ENCODE data around the gene HSD17B11. TPM values are rescaled to one million over a fixed set of nuclear protein-coding genes. Genes with fewer than 3 reads are reported as not detected.
"Not testable (repeated sequence)": the region's sequence is repeated elsewhere in the genome, so short reads cannot be mapped to it uniquely, and the experiment has no call there.

Gene HSD17B11
- total RNA-seq, 1 donor from 2014 or later = 11.0 TPM

DNA sequence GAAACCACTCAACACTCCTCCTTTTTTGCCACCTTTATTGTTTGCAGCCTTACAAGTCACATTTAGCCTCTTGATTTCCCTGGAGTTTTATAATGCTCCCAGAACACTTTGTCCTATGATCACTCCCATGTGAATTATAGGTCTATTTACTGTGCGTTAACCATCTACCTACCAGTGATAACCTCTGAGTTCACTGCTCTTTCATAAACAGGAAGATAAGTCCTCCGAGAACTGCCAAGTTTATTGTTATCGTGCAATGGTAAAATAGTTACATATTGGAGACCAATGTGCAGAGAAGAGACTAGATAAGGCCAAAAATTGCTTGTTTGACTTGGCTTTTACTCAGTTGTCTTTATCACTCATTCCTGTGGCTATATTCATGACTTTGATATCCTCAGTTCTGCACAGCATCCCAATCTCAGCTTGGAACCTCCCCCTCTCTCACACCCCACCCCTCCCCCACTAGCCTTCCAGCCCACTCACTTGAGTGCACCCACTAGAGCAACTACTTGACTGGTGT lies 18.5 kb upstream of the HSD17B11 start:
- intact Hi-C loops (cut with DNase I) = no loop called here
- no peak for DNase-seq (ENCODE audit: low spot score)

DNA sequence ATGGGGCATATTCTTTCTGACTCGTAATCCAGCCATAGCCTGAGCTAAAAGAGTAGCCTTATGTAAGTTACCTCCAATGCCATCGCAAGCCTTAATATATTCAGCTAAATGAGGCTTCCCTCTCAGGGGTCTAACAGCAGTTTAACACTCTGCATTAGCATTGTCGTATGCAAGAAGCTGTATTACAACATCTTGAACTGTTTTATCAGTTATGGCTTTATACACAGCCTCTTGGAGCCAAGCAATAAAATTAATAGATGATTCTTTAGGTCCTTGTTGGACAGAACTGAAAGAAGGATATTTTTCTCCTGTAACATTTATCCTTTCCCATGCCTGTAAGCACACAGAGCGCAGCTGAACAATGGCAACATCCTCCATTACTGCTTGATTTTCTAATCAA lies 15.9 kb upstream of the HSD17B11 start:
- intact Hi-C loops (cut with DNase I); DNase-seq (ENCODE audit: low spot score): not testable (repeated sequence)

DNA sequence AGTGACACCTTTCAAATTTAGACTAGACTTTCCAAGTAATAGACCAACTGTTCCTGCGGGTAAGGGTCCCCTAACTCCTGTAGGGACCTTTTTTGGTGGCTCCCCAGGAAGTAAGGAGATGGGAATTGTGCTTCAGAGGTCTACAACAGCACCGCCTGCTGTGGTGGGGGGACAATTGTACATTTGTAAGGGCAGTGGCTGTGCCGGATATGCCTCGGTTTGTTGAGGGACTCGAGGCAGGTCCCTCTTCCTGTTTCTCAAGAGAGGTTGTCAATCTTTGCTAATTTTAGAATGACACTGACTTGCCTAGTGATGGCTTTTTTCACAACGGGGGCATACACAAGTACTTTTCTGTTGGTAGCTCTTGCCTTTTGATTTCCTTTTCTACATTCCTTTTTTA lies 15.5 kb upstream of the HSD17B11 start:
- no peak for DNase-seq (ENCODE audit: low spot score)
- intact Hi-C loops (cut with DNase I) = no loop called here

DNA sequence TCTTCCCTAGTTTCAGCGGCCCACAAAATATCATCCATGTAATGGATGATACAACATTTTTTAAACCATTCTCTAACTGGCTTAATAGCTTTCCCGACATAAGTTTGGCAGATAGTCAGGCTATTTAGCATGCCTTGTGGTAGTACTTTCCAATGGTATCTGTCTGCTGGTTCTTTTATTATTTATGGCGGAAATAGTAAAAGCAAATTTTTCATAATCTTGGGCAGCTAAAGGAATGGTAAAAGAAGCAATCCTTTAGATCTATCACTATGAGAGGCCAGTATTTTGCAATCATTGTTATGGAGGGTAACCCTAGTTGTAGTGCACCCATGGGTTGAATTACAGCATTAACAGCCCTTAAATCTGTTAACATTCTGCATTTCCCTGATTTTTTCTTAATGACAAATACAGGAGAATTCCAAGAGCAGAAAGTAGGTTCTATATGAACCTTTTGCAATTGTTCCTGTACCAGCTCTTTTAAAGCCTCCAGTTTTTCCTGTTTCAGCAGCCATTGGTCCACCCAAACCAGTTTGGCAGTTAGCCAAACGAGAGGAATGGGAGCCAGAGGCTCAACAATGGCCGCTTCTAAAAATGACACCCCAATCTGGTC lies 14.3 kb upstream of the HSD17B11 start:
- DNase-seq (ENCODE audit: low spot score) = no peak
- intact Hi-C loops (cut with DNase I) = no loop called here

DNA sequence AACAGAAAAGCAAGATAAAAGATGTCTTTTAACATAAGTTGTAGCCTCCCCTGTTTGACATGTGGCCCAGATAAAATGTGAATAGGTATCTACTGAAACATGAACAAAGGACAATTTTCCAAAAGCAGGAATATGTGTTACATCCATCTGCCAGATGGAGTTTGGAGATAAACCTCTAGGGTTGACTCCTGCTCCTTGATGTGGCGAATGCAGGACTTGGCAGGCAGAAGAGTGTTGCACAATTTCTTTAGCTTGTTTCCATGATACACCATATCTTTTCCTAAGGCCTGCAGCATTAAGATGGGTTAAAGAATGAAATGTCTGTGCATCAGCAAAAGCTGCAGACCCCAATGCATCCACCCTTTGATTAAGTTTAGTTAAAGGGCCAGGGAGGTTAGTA lies 12.7 kb upstream of the HSD17B11 start:
- DNase-seq (ENCODE audit: low spot score); intact Hi-C loops (cut with DNase I): not testable (repeated sequence)

DNA sequence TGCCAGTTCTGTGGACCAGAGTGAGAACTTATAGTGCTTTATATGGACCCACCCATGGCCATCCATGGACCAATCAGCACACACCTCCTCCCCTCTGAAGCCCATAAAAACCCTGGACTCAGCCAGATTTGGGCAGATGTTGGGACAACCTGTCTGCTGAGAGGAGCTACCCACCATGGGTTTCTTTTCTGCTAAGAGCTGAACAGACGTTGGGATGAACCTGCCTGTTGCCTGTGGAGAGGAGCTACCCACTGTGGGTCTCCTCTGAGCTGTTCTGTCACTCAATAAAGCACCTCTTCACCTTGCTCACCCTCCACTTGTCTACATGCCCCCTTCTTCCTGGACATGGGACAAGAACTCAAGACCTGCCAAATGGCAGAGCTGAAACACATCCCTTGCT lies 9.0 kb upstream of the HSD17B11 start:
- intact Hi-C loops (cut with DNase I) = no loop called here
- no peak for DNase-seq (ENCODE audit: low spot score)

DNA sequence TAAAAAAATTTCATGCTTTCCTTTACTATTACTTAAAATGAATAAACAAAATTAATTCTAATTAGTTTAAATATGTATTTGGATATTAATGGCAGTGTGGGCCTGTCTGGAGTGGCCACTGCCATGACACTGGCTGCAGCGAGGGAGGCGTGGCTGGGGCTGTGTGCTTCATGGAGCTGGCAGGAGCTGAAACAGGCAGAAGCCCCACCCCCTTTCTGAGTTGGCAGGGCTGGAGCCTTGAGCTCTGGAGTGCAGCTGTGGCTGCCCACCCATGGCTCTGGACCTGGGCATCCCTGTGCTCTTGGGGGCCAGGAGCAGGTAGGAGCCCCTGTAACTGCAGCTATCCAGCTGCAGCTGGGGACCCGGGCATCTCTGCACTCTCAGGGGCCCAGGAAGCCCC lies 8.2 kb upstream of the HSD17B11 start:
- no peak for DNase-seq (ENCODE audit: low spot score)

DNA sequence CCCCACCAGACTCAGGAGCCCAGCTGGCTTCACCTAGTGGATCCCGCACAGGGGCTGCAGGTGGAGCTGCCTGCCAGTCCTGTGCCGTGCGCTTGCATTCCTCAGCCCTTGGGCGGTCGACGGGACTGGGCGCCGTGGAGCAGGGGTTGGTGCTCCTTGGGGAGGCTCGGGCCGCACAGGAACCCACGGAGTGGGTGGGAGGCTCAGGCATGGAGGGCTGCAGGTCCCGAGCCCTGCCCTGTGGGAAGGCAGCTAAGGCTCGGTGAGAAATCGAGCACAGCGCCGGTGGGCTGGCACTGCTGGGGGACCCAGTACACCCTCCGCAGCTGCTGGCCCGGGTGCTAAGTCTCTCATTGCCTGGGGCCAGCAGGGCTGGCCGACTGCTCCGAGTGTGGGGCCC lies 4.9 kb upstream of the HSD17B11 start:
- DNase-seq (ENCODE audit: low spot score); intact Hi-C loops (cut with DNase I): not testable (repeated sequence)

More for the DNA sequence above, 8.2 kb upstream of the HSD17B11 start:
- intact Hi-C loops (cut with DNase I) = no loop called here

DNA sequence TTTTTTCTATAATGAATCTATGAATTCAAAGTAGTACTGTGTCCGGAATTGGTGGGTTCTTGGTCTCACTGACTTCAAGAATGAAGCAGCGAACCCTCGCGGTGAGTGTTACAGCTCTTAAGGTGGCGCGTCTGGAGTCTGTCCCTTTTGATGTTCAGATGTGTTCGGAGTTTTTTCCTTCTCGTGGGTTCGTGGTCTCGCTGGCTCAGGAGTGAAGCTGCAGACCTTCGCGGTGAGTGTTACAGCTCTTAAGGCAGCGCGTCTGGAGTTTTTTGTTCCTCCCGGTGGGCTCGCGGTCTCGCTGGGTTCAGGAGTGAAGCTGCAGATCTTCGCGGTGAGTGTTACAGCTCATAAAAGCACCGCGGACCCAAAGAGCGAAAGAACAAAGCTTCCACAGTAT lies 4.1 kb upstream of the HSD17B11 start:
- intact Hi-C loops (cut with DNase I); DNase-seq (ENCODE audit: low spot score): not testable (repeated sequence)

DNA sequence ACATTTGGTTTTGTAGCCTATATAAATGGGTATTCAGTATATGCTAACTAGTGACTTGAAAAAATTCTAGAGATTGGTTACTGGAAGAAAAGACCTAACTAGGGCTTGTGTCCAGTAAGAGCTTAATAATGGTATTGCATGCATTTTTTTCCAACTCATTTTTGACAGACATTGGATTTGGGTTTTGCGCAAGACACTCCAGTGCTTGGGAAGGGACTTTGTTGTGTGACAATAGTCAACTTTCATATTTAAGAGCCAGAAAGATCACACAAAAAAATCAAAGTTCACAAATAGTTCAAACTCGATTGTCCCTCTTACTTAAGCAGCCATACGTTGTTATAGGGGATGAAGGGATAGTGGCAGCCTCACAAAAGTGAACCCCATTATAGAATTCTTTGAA lies 1.2 kb upstream of the HSD17B11 start:
- intact Hi-C loops (cut with DNase I) = loop anchor here (5.0 kb wide), 1 partner anchor 130 kb away; no protein-coding TSS in a partner anchor

DNA sequence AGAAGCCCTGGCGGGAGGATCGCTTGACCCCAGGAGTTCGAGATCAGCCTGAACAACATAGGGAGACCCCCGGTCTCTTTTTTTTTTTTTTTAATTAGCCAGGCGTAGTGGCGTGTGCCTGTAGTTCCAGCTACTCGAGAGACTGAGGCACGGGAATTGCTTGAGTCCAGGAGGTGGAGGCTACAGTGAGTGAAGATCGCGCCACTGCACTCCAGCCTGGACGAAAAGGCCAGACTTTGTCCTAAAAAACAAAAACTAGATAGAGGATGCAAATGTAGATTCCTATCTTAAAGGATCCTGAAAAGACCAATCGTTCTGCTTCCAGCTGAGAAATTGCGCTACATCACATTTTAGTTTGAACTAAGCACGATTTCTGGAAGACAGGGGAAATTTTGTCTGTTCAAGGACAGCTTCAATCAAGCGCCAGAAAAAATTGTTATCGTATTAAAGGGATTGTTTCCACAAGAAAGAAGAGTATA lies 627 bp upstream of the HSD17B11 start:
- no peak for DNase-seq (ENCODE audit: low spot score)
- intact Hi-C loops (cut with DNase I) = loop anchor here (1.0 to 5.0 kb wide), 2 partner anchors 31 to 131 kb away; partner anchors contain the start of gene NUDT9

More for the DNA sequence above, 1.2 kb upstream of the HSD17B11 start:
- no peak for DNase-seq (ENCODE audit: low spot score)

DNA sequence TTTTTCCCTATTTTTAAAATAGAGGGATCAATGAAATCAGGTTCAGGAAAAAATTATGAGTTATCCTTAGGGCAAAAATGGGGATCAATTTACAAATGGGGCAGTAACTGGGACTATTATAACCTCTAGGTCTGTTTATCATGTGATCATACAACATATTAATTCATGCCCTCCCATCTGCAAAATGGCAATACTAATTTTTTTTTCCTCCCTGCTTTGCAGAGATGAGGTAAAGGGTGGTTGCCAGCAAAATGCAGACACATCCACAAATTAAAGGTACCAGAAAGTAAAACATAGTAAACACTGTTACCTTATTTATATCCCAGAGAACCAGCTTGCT lies 467 bp downstream of the HSD17B11 start:
- DNase-seq (ENCODE audit: low spot score) = no peak
- intact Hi-C loops (cut with DNase I) = loop anchor here (5.0 kb wide), 1 partner anchor 132 kb away; no protein-coding TSS in a partner anchor

DNA sequence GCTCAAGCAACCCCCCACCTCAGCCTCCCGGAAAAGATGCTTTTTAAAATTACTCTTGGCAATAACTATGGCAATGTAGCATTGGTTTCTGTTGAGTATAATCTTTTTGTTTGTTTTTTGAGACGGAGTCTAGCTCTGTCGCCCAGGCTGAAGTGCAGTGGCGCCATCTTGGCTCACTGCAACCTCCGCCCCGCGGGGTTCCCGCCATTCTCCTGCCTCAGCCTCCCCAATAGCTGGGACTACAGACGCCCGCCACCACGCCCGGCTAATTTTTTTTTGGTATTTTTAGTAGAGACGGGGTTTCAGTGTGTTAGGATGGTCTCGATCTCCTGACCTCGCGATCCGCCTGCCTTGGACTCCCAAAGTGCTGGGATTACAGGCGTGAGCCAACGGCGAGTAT lies 933 bp downstream of the HSD17B11 start:
- intact Hi-C loops (cut with DNase I) = loop anchor here (5.0 kb wide), 1 partner anchor 132 kb away; no protein-coding TSS in a partner anchor
- not testable (repeated sequence) for DNase-seq (ENCODE audit: low spot score)

DNA sequence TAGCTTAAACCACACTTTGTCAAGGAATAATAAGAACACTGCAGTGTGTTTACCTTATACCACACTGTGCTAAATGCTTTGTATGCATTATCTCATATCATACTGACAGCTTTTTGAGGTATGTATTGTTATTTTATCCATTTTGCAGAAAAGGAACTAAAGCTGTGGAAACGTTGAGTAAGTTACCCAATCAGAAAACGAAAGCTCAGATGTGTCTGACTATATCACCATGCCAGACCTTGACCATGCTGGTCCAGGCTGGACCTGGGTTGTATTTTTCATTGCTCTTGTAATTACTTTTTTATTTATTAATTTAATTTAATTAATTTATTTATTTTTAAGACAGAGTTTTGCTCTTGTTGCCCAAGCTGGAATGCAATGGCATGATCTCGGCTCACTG lies 2.1 kb downstream of the HSD17B11 start:
- intact Hi-C loops (cut with DNase I) = no loop called here
- DNase-seq (ENCODE audit: low spot score) = no peak

DNA sequence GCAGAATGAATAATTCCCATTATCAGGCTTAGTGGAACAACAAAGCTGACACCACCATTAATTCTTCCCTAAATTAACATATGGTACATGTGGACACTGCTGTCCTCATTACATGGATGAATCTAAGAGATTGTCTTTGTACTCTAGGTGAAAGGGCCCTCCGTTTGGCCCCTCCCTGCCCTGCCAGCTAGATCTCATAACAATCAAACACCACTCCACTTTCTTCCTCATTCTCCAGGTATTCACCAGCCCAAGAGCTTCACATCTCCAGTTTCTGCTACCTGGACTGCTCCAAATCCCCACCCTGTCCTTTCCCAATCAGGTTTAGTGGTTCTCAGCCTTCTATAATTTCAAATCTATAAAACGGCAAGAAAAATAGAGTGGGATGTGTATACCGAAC lies 3.8 kb downstream of the HSD17B11 start:
- intact Hi-C loops (cut with DNase I) = no loop called here
- DNase-seq (ENCODE audit: low spot score) = no peak

DNA sequence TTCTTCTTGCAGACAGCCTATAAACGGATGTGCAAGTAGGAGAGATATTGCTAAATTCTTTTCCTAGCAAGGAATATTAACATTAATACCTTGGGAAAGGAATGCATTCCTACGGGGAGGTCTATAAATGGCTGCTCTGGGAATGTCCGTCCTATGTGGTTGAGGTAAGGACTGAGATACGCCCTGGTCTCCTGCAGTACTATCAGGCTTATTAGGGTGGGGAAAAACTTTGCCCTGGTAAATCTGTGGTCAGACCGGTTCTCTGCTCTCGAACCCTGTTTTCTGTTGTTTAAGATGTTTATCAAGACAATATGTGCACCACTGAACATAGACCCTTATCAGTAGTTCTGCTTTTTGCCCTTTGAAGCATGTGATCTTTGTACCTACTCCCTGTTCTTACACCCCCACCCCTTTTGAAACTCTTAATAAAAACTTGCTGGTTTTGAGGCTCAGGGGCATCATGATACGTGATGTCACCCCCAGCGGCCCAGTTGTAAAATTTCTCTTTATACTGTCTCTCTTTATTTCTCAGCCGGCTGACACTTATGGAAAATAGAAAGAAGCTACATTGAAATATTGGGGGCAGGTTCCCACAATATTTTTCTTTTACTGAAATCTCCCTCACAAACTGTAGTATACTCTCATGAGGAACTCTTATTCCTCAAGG lies 6.4 kb downstream of the HSD17B11 start:
- DNase-seq (ENCODE audit: low spot score); intact Hi-C loops (cut with DNase I): not testable (repeated sequence)

DNA sequence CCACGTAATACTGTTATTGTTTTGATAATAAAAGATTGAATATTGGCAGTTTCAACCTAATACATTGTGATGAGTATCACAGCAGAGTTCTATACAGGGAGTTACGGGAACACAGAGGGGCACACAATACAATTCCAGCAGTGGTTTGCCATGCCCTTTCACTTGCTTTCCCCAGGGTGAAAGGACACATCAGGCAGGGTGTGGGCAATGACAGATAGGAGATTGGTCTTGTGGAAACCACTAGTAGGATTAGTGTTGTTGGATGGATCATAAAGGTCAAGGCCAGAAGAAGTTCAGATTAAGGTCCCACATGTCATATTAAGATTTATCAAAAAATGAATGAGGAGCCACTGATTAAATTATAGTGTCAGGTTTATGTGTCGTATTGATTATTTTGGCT lies 8.1 kb downstream of the HSD17B11 start:
- DNase-seq (ENCODE audit: low spot score) = no peak
- intact Hi-C loops (cut with DNase I) = no loop called here

DNA sequence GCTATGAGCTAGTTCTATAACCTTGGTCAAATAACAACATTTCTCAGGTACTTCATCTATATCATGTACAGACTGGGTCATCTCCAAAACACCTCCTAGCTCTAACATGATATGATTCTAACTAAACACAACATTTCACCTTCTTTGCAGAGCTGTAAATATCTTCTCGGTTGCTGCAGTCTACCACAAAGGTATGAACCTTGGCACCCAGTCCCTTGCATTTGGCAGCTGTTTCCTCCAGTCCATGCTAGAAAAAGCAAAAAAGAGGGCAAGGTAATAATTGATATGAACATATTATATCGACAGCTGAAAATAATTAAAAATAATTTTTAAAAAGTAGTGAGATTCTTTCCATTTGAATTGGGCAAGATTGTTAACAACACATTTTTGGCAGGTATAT lies 8.9 kb downstream of the HSD17B11 start:
- no peak for DNase-seq (ENCODE audit: low spot score)
- intact Hi-C loops (cut with DNase I) = no loop called here

DNA sequence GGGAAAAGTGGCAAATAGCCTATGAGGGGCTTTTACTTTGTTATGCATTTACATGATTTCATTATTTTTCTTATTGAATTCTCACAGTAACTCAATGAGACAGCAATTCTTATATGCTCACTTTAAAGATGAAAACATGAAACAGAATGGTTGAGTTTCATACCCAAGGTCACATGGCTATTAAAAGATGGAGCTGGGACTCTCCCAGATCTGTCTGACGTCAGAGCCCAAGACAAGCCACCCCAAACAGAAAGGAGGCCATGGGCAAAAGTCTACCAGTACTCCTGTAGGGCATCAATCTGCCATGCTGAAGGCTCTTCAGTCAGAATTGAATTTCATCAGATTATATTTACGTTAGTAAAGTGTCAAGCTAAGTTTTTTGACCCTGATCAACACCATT lies 13.2 kb downstream of the HSD17B11 start:
- intact Hi-C loops (cut with DNase I) = loop anchor here (2.0 to 5.0 kb wide), 2 partner anchors 89 to 469 kb away; no protein-coding TSS in a partner anchor
- DNase-seq (ENCODE audit: low spot score) = no peak

DNA sequence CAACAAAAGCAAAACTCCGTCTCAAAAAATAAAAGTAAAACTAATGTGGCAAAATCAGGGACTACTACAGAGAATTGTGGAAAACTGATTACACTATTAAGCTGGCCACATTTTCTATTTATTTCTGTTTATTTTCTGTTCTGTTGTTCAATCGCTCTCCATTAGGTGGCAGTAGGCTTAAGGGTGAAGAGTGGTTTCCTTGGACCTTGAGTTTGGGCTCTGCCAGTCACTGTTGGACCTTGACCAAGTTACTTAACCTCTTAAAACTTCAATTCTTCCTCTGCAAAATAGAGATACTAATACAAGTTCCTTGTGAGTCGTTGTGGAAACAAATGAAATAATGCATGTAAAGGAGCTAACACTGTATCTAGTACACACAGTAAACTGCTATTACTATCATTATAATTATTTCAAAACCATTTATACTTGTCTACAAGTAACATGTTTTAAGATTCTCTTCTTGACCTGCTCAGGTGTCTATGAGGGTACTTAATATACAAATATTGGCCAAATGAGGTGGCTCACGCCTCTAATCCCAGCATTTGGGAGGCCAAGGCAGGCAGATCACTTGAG lies 15.2 kb downstream of the HSD17B11 start:
- DNase-seq (ENCODE audit: low spot score) = no peak

More for the DNA sequence above, 15.2 kb downstream of the HSD17B11 start:
- intact Hi-C loops (cut with DNase I) = loop anchor here (2.0 to 5.0 kb wide), 2 partner anchors 91 to 471 kb away; no protein-coding TSS in a partner anchor

Data from cardiac septum (tissue), 1 donor.